ENCODE results near the gene LARP7.
A peak's percentile ranks its signal among the peaks of the same experiment; 100 is the strongest.
"Not testable (repeated sequence)": the region's sequence is repeated elsewhere in the genome, so short reads cannot be mapped to it uniquely, and the experiment has no call there.

LARP7 gene

DNA sequence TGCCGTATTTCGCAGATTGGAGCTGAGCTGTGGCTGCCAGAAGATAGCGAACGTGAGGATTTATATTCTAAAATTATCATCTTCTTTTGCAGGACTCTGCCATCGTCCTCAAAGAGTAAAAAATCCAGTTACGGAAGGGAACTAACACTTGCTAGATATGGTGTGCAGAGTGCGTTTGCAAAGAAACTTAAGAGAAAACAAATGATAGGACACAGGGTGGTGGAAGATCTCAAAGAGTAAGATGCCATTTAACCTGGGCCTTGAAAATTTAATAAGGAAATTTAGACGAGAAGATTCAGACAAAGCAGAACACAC is 566 bp downstream of the LARP7 start:
- peak; percentile 30 for ATAC-seq

DNA sequence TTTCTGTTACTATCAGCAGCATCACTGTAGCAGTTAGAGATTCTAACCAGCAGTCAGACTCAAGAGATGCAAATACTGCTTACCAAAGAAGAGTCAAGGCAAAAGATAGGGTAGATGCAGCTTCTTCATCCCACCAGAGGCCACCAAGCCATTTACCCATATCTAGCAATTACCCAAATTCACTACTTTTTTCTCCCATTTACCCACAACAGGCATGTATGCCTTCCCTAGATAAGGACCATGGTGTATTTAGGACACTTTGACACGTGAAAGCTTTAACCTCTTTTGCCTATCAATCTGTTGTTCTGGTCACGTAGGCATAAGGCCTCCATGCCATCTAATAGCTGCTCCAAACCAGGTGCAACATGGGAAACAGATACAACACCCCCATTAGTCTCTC is 5.6 kb downstream of the LARP7 start:
- ATAC-seq: no peak
- TF ChIP-seq, protein P1, sequence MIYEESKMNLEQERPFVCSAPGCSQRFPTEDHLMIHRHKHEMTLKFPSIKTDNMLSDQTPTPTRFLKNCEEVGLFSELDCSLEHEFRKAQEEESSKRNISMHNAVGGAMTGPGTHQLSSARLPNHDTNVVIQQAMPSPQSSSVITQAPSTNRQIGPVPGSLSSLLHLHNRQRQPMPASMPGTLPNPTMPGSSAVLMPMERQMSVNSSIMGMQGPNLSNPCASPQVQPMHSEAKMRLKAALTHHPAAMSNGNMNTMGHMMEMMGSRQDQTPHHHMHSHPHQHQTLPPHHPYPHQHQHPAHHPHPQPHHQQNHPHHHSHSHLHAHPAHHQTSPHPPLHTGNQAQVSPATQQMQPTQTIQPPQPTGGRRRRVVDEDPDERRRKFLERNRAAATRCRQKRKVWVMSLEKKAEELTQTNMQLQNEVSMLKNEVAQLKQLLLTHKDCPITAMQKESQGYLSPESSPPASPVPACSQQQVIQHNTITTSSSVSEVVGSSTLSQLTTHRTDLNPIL (CRISPR knock-in tag; IDR thresholded peaks at IDR 0.05; ENCODE audit: low read depth): no peak
- TF ChIP-seq ESRRG (CRISPR knock-in tag; IDR thresholded peaks at IDR 0.05): no peak
- TF ChIP-seq ZFP30 (CRISPR knock-in tag; IDR thresholded peaks at IDR 0.05): no peak
- TF ChIP-seq, protein P2, sequence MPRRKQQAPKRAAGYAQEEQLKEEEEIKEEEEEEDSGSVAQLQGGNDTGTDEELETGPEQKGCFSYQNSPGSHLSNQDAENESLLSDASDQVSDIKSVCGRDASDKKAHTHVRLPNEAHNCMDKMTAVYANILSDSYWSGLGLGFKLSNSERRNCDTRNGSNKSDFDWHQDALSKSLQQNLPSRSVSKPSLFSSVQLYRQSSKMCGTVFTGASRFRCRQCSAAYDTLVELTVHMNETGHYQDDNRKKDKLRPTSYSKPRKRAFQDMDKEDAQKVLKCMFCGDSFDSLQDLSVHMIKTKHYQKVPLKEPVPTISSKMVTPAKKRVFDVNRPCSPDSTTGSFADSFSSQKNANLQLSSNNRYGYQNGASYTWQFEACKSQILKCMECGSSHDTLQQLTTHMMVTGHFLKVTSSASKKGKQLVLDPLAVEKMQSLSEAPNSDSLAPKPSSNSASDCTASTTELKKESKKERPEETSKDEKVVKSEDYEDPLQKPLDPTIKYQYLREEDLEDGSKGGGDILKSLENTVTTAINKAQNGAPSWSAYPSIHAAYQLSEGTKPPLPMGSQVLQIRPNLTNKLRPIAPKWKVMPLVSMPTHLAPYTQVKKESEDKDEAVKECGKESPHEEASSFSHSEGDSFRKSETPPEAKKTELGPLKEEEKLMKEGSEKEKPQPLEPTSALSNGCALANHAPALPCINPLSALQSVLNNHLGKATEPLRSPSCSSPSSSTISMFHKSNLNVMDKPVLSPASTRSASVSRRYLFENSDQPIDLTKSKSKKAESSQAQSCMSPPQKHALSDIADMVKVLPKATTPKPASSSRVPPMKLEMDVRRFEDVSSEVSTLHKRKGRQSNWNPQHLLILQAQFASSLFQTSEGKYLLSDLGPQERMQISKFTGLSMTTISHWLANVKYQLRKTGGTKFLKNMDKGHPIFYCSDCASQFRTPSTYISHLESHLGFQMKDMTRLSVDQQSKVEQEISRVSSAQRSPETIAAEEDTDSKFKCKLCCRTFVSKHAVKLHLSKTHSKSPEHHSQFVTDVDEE (CRISPR knock-in tag; IDR thresholded peaks at IDR 0.05): no peak
- no peak for TF ChIP-seq SNAI2 (CRISPR knock-in tag; IDR thresholded peaks at IDR 0.05)
- no peak for TF ChIP-seq RARB (CRISPR knock-in tag; IDR thresholded peaks at IDR 0.05)
- no peak for TF ChIP-seq PPARA (CRISPR knock-in tag; IDR thresholded peaks at IDR 0.05; ENCODE audit: borderline replicate concordance)
- no peak for TF ChIP-seq ZNF8 (CRISPR knock-in tag; IDR thresholded peaks at IDR 0.05)
- no peak for TF ChIP-seq ZC3H10 (CRISPR knock-in tag; IDR thresholded peaks at IDR 0.05)
- no peak for TF ChIP-seq ARNTL (CRISPR knock-in tag; IDR thresholded peaks at IDR 0.05; ENCODE audit: borderline replicate concordance, low read depth)
- TF ChIP-seq CSDC2 (CRISPR knock-in tag; IDR thresholded peaks at IDR 0.05): no peak
- TF ChIP-seq TCF4 (CRISPR knock-in tag; IDR thresholded peaks at IDR 0.05; ENCODE audit: borderline replicate concordance): no peak
- no peak for TF ChIP-seq GLIS3 (CRISPR knock-in tag; IDR thresholded peaks at IDR 0.05)

More for the DNA sequence above, 566 bp downstream of the LARP7 start:
- TF ChIP-seq ZNF8 (CRISPR knock-in tag; IDR thresholded peaks at IDR 0.05) (no peak), SNAI2 (CRISPR knock-in tag; IDR thresholded peaks at IDR 0.05) (no peak), PPARA (CRISPR knock-in tag; IDR thresholded peaks at IDR 0.05; ENCODE audit: borderline replicate concordance) (no peak), ISL1 (CRISPR knock-in tag; IDR thresholded peaks at IDR 0.05) (no peak), ZFP30 (CRISPR knock-in tag; IDR thresholded peaks at IDR 0.05) (no peak), RARB (CRISPR knock-in tag; IDR thresholded peaks at IDR 0.05) (no peak), GLIS3 (CRISPR knock-in tag; IDR thresholded peaks at IDR 0.05) (no peak), ESRRG (CRISPR knock-in tag; IDR thresholded peaks at IDR 0.05) (no peak), ARNTL (CRISPR knock-in tag; IDR thresholded peaks at IDR 0.05; ENCODE audit: borderline replicate concordance, low read depth) (no peak), OSR1 (CRISPR knock-in tag; IDR thresholded peaks at IDR 0.05) (no peak)
- TF ChIP-seq, protein P2 (CRISPR knock-in tag; IDR thresholded peaks at IDR 0.05): no peak
- TF ChIP-seq, protein P3, sequence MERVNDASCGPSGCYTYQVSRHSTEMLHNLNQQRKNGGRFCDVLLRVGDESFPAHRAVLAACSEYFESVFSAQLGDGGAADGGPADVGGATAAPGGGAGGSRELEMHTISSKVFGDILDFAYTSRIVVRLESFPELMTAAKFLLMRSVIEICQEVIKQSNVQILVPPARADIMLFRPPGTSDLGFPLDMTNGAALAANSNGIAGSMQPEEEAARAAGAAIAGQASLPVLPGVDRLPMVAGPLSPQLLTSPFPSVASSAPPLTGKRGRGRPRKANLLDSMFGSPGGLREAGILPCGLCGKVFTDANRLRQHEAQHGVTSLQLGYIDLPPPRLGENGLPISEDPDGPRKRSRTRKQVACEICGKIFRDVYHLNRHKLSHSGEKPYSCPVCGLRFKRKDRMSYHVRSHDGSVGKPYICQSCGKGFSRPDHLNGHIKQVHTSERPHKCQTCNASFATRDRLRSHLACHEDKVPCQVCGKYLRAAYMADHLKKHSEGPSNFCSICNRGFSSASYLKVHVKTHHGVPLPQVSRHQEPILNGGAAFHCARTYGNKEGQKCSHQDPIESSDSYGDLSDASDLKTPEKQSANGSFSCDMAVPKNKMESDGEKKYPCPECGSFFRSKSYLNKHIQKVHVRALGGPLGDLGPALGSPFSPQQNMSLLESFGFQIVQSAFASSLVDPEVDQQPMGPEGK (CRISPR knock-in tag; IDR thresholded peaks at IDR 0.05; ENCODE audit: borderline replicate concordance): no peak
- TF ChIP-seq, protein P4, sequence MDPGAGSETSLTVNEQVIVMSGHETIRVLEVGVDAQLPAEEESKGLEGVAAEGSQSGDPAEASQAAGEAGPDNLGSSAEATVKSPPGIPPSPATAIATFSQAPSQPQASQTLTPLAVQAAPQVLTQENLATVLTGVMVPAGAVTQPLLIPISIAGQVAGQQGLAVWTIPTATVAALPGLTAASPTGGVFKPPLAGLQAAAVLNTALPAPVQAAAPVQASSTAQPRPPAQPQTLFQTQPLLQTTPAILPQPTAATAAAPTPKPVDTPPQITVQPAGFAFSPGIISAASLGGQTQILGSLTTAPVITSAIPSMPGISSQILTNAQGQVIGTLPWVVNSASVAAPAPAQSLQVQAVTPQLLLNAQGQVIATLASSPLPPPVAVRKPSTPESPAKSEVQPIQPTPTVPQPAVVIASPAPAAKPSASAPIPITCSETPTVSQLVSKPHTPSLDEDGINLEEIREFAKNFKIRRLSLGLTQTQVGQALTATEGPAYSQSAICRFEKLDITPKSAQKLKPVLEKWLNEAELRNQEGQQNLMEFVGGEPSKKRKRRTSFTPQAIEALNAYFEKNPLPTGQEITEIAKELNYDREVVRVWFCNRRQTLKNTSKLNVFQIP (CRISPR knock-in tag; IDR thresholded peaks at IDR 0.05; ENCODE audit: borderline replicate concordance, low read depth): no peak
- TF ChIP-seq, protein P5, sequence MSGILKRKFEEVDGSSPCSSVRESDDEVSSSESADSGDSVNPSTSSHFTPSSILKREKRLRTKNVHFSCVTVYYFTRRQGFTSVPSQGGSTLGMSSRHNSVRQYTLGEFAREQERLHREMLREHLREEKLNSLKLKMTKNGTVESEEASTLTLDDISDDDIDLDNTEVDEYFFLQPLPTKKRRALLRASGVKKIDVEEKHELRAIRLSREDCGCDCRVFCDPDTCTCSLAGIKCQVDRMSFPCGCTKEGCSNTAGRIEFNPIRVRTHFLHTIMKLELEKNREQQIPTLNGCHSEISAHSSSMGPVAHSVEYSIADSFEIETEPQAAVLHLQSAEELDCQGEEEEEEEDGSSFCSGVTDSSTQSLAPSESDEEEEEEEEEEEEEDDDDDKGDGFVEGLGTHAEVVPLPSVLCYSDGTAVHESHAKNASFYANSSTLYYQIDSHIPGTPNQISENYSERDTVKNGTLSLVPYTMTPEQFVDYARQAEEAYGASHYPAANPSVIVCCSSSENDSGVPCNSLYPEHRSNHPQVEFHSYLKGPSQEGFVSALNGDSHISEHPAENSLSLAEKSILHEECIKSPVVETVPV (CRISPR knock-in tag; IDR thresholded peaks at IDR 0.05): no peak

DNA sequence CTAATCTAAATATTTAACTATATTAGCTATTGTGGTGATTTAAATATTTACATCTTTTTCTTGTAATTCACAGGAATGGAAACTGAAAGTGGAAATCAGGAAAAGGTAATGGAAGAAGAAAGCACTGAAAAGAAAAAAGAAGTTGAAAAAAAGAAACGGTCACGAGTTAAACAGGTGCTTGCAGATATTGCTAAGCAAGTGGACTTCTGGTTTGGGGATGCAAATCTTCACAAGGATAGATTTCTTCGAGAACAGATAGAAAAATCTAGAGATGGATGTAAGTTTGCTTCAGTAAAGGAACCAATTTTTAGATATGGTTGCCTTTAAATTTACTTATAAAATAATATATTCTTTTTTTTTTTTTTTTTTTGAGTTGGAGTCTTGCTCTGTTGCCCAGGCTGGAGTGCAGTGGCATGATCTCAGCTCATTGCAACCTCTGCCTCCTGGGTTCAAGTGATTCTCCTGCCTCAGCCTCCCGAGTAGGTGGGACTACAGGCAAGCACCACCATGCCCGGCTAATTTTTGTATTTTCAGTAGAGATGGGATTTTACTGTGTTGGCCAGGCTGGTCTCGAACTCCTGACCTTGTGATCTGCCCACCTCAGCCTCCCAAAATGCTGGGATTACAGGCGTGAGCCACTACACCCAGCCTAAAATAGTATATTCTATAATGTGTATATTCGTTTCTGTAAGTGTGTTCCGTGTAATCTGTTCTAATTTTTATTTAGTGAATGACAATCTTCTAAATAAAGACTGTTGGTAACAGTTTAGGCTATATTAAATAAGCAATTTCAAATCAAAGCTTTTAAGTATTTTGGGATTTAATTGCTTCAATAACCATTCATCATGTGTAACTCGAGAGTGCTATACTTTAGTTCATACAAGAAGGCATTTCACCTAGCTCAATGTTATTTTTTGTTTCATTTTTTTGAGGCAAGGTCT is 7.9 kb downstream of the LARP7 start:
- ATAC-seq: not testable (repeated sequence)
